Measurements from ENCODE around the gene NRF1. TPM values are rescaled to one million over a fixed set of nuclear protein-coding genes. Genes with fewer than 3 reads are reported as not detected.
A peak's percentile ranks its signal among the peaks of the same experiment; 100 is the strongest.

NRF1 gene
- total and polyA plus RNA-seq, 8 donors, result 11.4 to 26.8 (median 22.6) TPM

GRCh38 chr7:129665013-129665401, 53.5 kb downstream of the NRF1 start:
- no peak for TF ChIP-seq CTCF (IDR thresholded peaks at IDR 0.05)
- H3K4me3 ChIP-seq, result no peak overlapping the region
- ATAC-seq, result peak; percentile 94
- H3K4me1 ChIP-seq, result peaks cover 0 to 13% of the 10 kb centered on the region in 2 donors
- intact Hi-C loops (cut with DNase I), result loop anchor here in 1 of 2 donors (5.0 to 10.0 kb wide), 2 partner anchors 162 to 350 kb away; no protein-coding TSS in a partner anchor
- H3K36me3 ChIP-seq, result peaks cover 0 to 26% of the 10 kb centered on the region in 2 donors
- no peaks in the 10 kb centered on the region for H3K27me3 ChIP-seq
- H3K9me3 ChIP-seq, result peaks cover 0 to 17% of the 10 kb centered on the region in 2 donors
- H3K27ac ChIP-seq, result peak overlapping the region in 1 of 2 donors; percentile 13
- peak in 2 of 4 donors; percentile 28 to 72 for DNase-seq

GRCh38 chr7:129667116-129667515, 55.6 kb downstream of the NRF1 start:
- peaks cover 0 to 13% of the 10 kb centered on the region in 2 donors for H3K4me1 ChIP-seq
- DNase-seq (no peak), ATAC-seq (no peak)
- no peak overlapping the region for H3K4me3 ChIP-seq
- H3K9me3 ChIP-seq, result peaks cover 0 to under 1% of the 10 kb centered on the region in 2 donors
- peaks cover 0 to 14% of the 10 kb centered on the region in 2 donors for H3K36me3 ChIP-seq
- intact Hi-C loops (cut with DNase I), result loop anchor here in 1 of 2 donors (5.0 to 10.0 kb wide), 2 partner anchors 160 to 348 kb away; no protein-coding TSS in a partner anchor
- no peaks in the 10 kb centered on the region for H3K27me3 ChIP-seq
- no peak overlapping the region for H3K27ac ChIP-seq
- no peak for TF ChIP-seq CTCF (IDR thresholded peaks at IDR 0.05)

GRCh38 chr7:129667551-129667950, 56.0 kb downstream of the NRF1 start:
- peaks cover 0 to 18% of the 10 kb centered on the region in 2 donors for H3K36me3 ChIP-seq
- ATAC-seq (no peak), DNase-seq (no peak)
- H3K27me3 ChIP-seq, result no peaks in the 10 kb centered on the region
- H3K4me1 ChIP-seq, result peaks cover 0 to 13% of the 10 kb centered on the region in 2 donors
- no peaks in the 10 kb centered on the region for H3K9me3 ChIP-seq
- no peak overlapping the region for H3K4me3 ChIP-seq
- no peak for TF ChIP-seq CTCF (IDR thresholded peaks at IDR 0.05)
- intact Hi-C loops (cut with DNase I), result loop anchor here in 1 of 2 donors (5.0 to 10.0 kb wide), 2 partner anchors 160 to 347 kb away; no protein-coding TSS in a partner anchor
- H3K27ac ChIP-seq, result no peak overlapping the region

GRCh38 chr7:129669901-129670300, 58.4 kb downstream of the NRF1 start:
- intact Hi-C loops (cut with DNase I), result loop anchor here in 1 of 2 donors (5.0 to 10.0 kb wide), 2 partner anchors 157 to 345 kb away; no protein-coding TSS in a partner anchor

More at GRCh38 chr7:129669901-129670300, 58.4 kb downstream of the NRF1 start:
- TF ChIP-seq CTCF (IDR thresholded peaks at IDR 0.05), result no peak
- no peak for ATAC-seq
- H3K4me1 ChIP-seq, result peaks cover 0 to 5% of the 10 kb centered on the region in 2 donors
- no peaks in the 10 kb centered on the region for H3K27me3 ChIP-seq
- H3K27ac ChIP-seq, result no peak overlapping the region
- H3K36me3 ChIP-seq, result peaks cover 0 to 36% of the 10 kb centered on the region in 2 donors
- no peaks in the 10 kb centered on the region for H3K9me3 ChIP-seq
- no peak for DNase-seq
- H3K4me3 ChIP-seq, result no peak overlapping the region
